Keratinocyte (primary cell): ENCODE measurements around the gene ADCY10. TPM values are rescaled to one million over a fixed set of nuclear protein-coding genes. Genes with fewer than 3 reads are reported as not detected.

Experiments used
- DNase-seq: peaks from one replicate; pipeline ENCODE4 v3.0.0-alpha.2; 2011; ENCODE audit warnings: low read depth, missing footprints, low spot score
- FAIRE-seq: peaks from 2 replicates; lab custom pipeline; 2011; peaks lifted over from hg19 to GRCh38; lab: Jason Lieb, UNC
- H2AFZ ChIP-seq: 2 replicates; pipeline ENCODE4 v1.6.0; 2012; ENCODE audit warnings: low read length, control low read depth, inconsistent platforms; ENCODE audit not compliant: control insufficient read depth
- H3K27ac ChIP-seq: 2 replicates; pipeline ENCODE4 v1.5.1; 2011; ENCODE audit warnings: low read length; ENCODE audit not compliant: control insufficient read depth, insufficient read depth
- H3K27me3 ChIP-seq: 3 replicates; pipeline ENCODE4 v1.6.0; 2011; ENCODE audit warnings: low read length; ENCODE audit not compliant: control insufficient read depth, insufficient read depth; ENCODE audit errors: extremely low read depth
- H3K36me3 ChIP-seq, 2 experiments: 2 replicates in 1 of 2; 3 replicates in 1 of 2; pipeline ENCODE4 v1.5.1; 2011; ENCODE audit warnings: low read length in 2 of 2, mild to moderate bottlenecking in 1 of 2; ENCODE audit not compliant: control insufficient read depth in 2 of 2, insufficient read depth in 2 of 2; ENCODE audit errors: extremely low read depth in 1 of 2
- H3K4me1 ChIP-seq: 3 replicates; pipeline ENCODE4 v1.5.1; 2011; ENCODE audit warnings: low read length; ENCODE audit not compliant: control insufficient read depth, insufficient read depth; ENCODE audit errors: extremely low read depth
- H3K4me2 ChIP-seq: 3 replicates; pipeline ENCODE4 v1.6.0; 2011; ENCODE audit warnings: low read depth, low read length; ENCODE audit not compliant: control insufficient read depth, insufficient read depth; ENCODE audit errors: extremely low read depth
- H3K4me3 ChIP-seq, 3 experiments: fragments of 200-600 bp in 1 of 3; sonication (generic) in 1 of 3; 2 replicates in 2 of 3; 3 replicates in 1 of 3; pipeline ENCODE4 v1.5.1; 2011 to 2016; ENCODE audit warnings: low read length in 3 of 3, mild to moderate bottlenecking in 3 of 3, control low read depth in 2 of 3, inconsistent platforms in 1 of 3, low read depth in 1 of 3, mixed read lengths in 1 of 3, mixed run types in 1 of 3, moderate library complexity in 1 of 3; ENCODE audit not compliant: control insufficient read depth in 2 of 3, insufficient read depth in 2 of 3; ENCODE audit errors: extremely low read depth in 1 of 3
- H3K79me2 ChIP-seq: 2 replicates; pipeline ENCODE4 v1.6.0; 2012; ENCODE audit warnings: low read length; ENCODE audit not compliant: control insufficient read depth, insufficient read depth
- H3K9ac ChIP-seq: 3 replicates; pipeline ENCODE4 v1.6.0; 2011; ENCODE audit warnings: low read length; ENCODE audit not compliant: control insufficient read depth, insufficient read depth; ENCODE audit errors: extremely low read depth
- H3K9me1 ChIP-seq: 3 replicates; pipeline ENCODE4 v1.6.0; 2011; ENCODE audit warnings: low read length; ENCODE audit not compliant: control insufficient read depth, insufficient read depth; ENCODE audit errors: extremely low read depth
- H3K9me3 ChIP-seq: 2 replicates; pipeline ENCODE4 v1.5.1; 2012; ENCODE audit warnings: low read depth, low read length; ENCODE audit not compliant: control insufficient read depth
- H4K20me1 ChIP-seq: 3 replicates; pipeline ENCODE4 v1.6.0; 2011; ENCODE audit warnings: low read length; ENCODE audit not compliant: control insufficient read depth, insufficient read depth; ENCODE audit errors: extremely low read depth
- EZH2 ChIP-seq: IDR thresholded peaks from one replicate; pipeline ENCODE4 v1.6.1; 2012; ENCODE audit warnings: inconsistent platforms, mild to moderate bottlenecking, low read length, moderate library complexity
- dilution Hi-C: fragments of 300-500 bp; cut with MboI; formaldehyde crosslinking; loops from one replicate; pipeline ENCODE4 v1.7.0; 2020; ENCODE audit warnings: low sequenced_read_pairs; ENCODE audit not compliant: extremely low pct_ligation_motif_present
- polyA plus RNA-seq, 5 experiments: library from polyadenylated mRNA; depleted of rRNA in 3 of 5; stranded (reverse) in 3 of 5; stranded (forward) in 1 of 5; unstranded in 1 of 5; fragments of >200 nt; gene quantifications; 1 replicate in 1 of 5; 2 replicates in 3 of 5; 3 replicates in 1 of 5; pipeline versions ENCODE4 v1.2.1 to v1.2.3, GENCODE V29; 2011 to 2012; ENCODE audit warnings: missing spikeins in 2 of 5, low read depth in 1 of 5, low replicate concordance in 1 of 5
- TF ChIP-seq, protein P1 (sequence below), 3 experiments: IDR thresholded peaks in 1 of 3; conservative IDR thresholded peaks in 1 of 3; optimal IDR thresholded peaks in 1 of 3; 2 replicates in 2 of 3; 3 replicates in 1 of 3; pipeline versions ENCODE3 to v1.5.1; 2011; ENCODE audit warnings: low read length in 3 of 3, mild to moderate bottlenecking in 3 of 3, moderate library complexity in 2 of 3, control low read depth in 1 of 3, inconsistent platforms in 1 of 3; ENCODE audit not compliant: insufficient read depth in 2 of 3; ENCODE audit errors: extremely low read depth in 1 of 3

Gene ADCY10
- polyA plus RNA-seq, 1 donor (not counting 4 experiments of a cell fraction or from before 2014, with no cell fraction given), result 0.04 TPM

DNA sequence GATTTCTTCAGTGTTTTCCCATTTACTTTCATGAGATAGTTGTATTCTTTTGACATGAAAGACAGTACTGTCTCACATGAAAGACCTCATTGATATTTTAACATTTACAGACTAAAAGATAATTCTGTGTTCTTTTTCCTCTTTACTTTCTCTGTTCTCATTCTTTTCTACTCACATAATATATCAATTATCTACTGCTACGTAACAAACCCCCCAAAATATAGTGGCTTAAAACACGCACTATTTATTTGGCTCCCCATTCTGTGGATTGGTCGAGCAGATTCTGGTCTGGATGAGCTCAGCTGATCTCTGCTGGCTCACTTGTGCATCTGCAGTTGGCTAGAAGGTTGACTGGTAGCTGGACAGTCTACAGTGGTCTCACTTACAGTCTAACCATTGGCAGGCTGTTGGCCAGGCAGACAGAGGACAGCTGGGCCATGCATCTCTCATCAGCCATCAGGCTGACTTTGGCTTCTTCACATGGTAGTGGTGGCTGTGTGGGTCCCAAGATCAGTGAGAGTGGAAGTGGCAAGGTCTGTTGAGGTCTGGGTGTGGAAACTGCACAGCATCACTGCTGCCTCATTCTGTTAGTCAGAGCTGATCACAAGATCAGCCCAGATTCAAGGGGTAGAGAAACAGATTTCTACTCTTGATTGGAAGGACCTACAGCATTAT, 128.9 kb downstream of the ADCY10 start:
- H3K27me3 ChIP-seq, result no peaks in the 10 kb centered on the region
- H2AFZ ChIP-seq, result no peak overlapping the region
- H3K9me3 ChIP-seq, result no peaks in the 10 kb centered on the region
- H3K4me3 ChIP-seq, result no peak overlapping the region
- dilution Hi-C loops, result no loop called here
- H4K20me1 ChIP-seq, result no peaks in the 10 kb centered on the region
- peaks cover 3% of the 10 kb centered on the region for H3K79me2 ChIP-seq
- TF ChIP-seq, protein P1, sequence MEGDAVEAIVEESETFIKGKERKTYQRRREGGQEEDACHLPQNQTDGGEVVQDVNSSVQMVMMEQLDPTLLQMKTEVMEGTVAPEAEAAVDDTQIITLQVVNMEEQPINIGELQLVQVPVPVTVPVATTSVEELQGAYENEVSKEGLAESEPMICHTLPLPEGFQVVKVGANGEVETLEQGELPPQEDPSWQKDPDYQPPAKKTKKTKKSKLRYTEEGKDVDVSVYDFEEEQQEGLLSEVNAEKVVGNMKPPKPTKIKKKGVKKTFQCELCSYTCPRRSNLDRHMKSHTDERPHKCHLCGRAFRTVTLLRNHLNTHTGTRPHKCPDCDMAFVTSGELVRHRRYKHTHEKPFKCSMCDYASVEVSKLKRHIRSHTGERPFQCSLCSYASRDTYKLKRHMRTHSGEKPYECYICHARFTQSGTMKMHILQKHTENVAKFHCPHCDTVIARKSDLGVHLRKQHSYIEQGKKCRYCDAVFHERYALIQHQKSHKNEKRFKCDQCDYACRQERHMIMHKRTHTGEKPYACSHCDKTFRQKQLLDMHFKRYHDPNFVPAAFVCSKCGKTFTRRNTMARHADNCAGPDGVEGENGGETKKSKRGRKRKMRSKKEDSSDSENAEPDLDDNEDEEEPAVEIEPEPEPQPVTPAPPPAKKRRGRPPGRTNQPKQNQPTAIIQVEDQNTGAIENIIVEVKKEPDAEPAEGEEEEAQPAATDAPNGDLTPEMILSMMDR (optimal IDR thresholded peaks at IDR 0.05 in 1 of 3, IDR thresholded peaks at IDR 0.05 in 1 of 3, conservative IDR thresholded peaks at IDR 0.05 in 1 of 3; ENCODE audit: extremely low read depth in 1 of 3, insufficient read depth in 2 of 3, low read length in 3 of 3), result no peak
- no peak for TF ChIP-seq EZH2
- peaks cover 5 to 9% of the 10 kb centered on the region in 2 experiments for H3K36me3 ChIP-seq
- DNase-seq (no peak), FAIRE-seq (no peak)
- H3K27ac ChIP-seq, result no peak overlapping the region
- no peak overlapping the region for H3K9ac ChIP-seq
- no peak overlapping the region for H3K4me2 ChIP-seq
- peaks cover 25% of the 10 kb centered on the region for H3K4me1 ChIP-seq
- no peaks in the 10 kb centered on the region for H3K9me1 ChIP-seq

DNA sequence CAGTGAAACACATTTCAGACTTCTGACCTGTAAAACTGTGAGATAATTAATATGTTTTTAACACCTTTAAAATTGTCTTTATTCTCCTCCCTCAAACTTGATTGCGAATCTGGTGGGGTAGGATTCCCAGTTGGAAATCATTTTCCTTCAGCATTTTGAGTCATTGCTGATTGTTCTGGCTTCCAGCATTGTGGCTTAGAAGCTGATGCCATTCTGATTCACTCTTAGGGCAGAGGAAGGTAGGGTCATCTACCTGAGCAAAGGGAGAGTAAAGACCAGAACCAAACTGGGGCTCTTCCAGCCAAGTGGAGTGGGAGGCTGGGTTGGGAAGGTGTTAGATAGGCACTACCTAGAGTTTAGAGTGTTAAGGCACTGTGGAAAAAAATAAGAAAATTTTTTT, 131.0 kb downstream of the ADCY10 start:
- H3K4me3 ChIP-seq, result no peak overlapping the region
- dilution Hi-C loops, result no loop called here
- DNase-seq, result peak; percentile 26
- no peaks in the 10 kb centered on the region for H3K9me3 ChIP-seq
- peaks cover 14% of the 10 kb centered on the region for H3K4me1 ChIP-seq
- no peaks in the 10 kb centered on the region for H3K9me1 ChIP-seq
- H3K79me2 ChIP-seq, result peaks cover 3% of the 10 kb centered on the region
- H3K27ac ChIP-seq, result peak overlapping the region; percentile 62
- peaks cover 2 to 8% of the 10 kb centered on the region in 2 experiments for H3K36me3 ChIP-seq
- peak overlapping the region; percentile 33 for H3K4me2 ChIP-seq
- FAIRE-seq, result peak; percentile 91
- H3K9ac ChIP-seq, result no peak overlapping the region
- no peak for TF ChIP-seq EZH2
- TF ChIP-seq, protein P1 (optimal IDR thresholded peaks at IDR 0.05 in 1 of 3, IDR thresholded peaks at IDR 0.05 in 1 of 3, conservative IDR thresholded peaks at IDR 0.05 in 1 of 3; ENCODE audit: extremely low read depth in 1 of 3, insufficient read depth in 2 of 3, low read length in 3 of 3), result no peak
- no peak overlapping the region for H2AFZ ChIP-seq
- no peaks in the 10 kb centered on the region for H4K20me1 ChIP-seq
- H3K27me3 ChIP-seq, result no peaks in the 10 kb centered on the region
